CD8-positive, alpha-beta memory T cell (primary cell): ENCODE results near the gene TRMT112. TPM values are rescaled to one million over a fixed set of nuclear protein-coding genes. Genes with fewer than 3 reads are reported as not detected.

Source experiments
- CTCF ChIA-PET: fragments of 350-600 bp; sonication (Branson Sonifier 250); formaldehyde crosslinking; loops from one replicate; lab custom pipeline; 2021; ENCODE audit warnings: antibody characterized with exemption; lab: Charles Lee
- POLR2A ChIA-PET: fragments of 350-600 bp; sonication (Branson Sonifier 250); formaldehyde crosslinking; loops from one replicate; lab custom pipeline; 2021; ENCODE audit warnings: antibody characterized with exemption; lab: Charles Lee
- DNase-seq, 5 donors: peaks; one replicate each; pipeline versions ENCODE4 v3.0.0 to v3.0.0-alpha.2; 2020 to 2022; ENCODE audit warnings: mixed read lengths in 1 of 5
- H3K27ac ChIP-seq: one replicate; pipeline ENCODE4 v1.7.0; 2013; ENCODE audit warnings: low read depth, mild to moderate bottlenecking, low read length, moderate library complexity
- H3K27me3 ChIP-seq: 2 replicates; pipeline ENCODE4 v1.7.0; 2013; ENCODE audit warnings: low read length, mild to moderate bottlenecking; ENCODE audit not compliant: insufficient read depth, poor library complexity, severe bottlenecking
- H3K36me3 ChIP-seq: 2 replicates; pipeline ENCODE4 v1.7.0; 2013; ENCODE audit warnings: mild to moderate bottlenecking, low read length, moderate library complexity; ENCODE audit not compliant: insufficient read depth
- H3K4me1 ChIP-seq: 2 replicates; pipeline ENCODE4 v1.7.0; 2013; ENCODE audit warnings: mild to moderate bottlenecking, low read length, moderate library complexity; ENCODE audit not compliant: insufficient read depth
- H3K4me3 ChIP-seq: 2 replicates; pipeline ENCODE4 v1.7.0; 2013; ENCODE audit warnings: mild to moderate bottlenecking, low read length
- H3K9me3 ChIP-seq: 2 replicates; pipeline ENCODE4 v1.7.0; 2013; ENCODE audit warnings: mild to moderate bottlenecking, low read length
- H3K27ac Mint-ChIP-seq, 8 donors: one replicate each; pipeline ENCODE4 v1.8.0; 2020 to 2021; ENCODE audit warnings: mixed read lengths in 8 of 8, mild to moderate bottlenecking in 6 of 8, inconsistent platforms in 3 of 8, moderate library complexity in 3 of 8
- H3K27me3 Mint-ChIP-seq, 2 donors: one replicate each; pipeline ENCODE4 v1.8.0; 2020 to 2021; ENCODE audit warnings: mixed read lengths in 2 of 2, mild to moderate bottlenecking in 1 of 2, moderate library complexity in 1 of 2
- H3K36me3 Mint-ChIP-seq, 3 donors: one replicate each; pipeline ENCODE4 v1.8.0; 2020 to 2021; ENCODE audit warnings: mixed read lengths in 3 of 3, inconsistent platforms in 1 of 3, mild to moderate bottlenecking in 1 of 3
- H3K4me1 Mint-ChIP-seq, 3 donors: one replicate each; pipeline ENCODE4 v1.8.0; 2020 to 2021; ENCODE audit warnings: mixed read lengths in 3 of 3, inconsistent platforms in 1 of 3, mild to moderate bottlenecking in 1 of 3
- H3K4me3 Mint-ChIP-seq, 7 donors: one replicate each; pipeline ENCODE4 v1.8.0; 2020 to 2021; ENCODE audit warnings: mixed read lengths in 7 of 7, mild to moderate bottlenecking in 6 of 7, moderate library complexity in 4 of 7, inconsistent platforms in 2 of 7
- H3K9me3 Mint-ChIP-seq, 5 donors: one replicate each; pipeline ENCODE4 v1.8.0; 2020 to 2022; ENCODE audit warnings: mixed read lengths in 5 of 5, mild to moderate bottlenecking in 3 of 5, moderate library complexity in 2 of 5, inconsistent platforms in 1 of 5
- polyA plus RNA-seq: library from polyadenylated mRNA; unstranded; fragments of 300-500 nt; fragmentation: Illumina TruSeq; gene quantifications from one replicate; pipeline ENCODE4 v1.2.3, GENCODE V29; 2021
- total RNA-seq, 2 experiments: library from RNA; stranded (reverse); gene quantifications; one replicate each; pipeline ENCODE4 v1.2.3, GENCODE V29; 2021

TRMT112 gene
- total and polyA plus RNA-seq, 3 experiments from 2014 or later = 327 to 467 (median 332) TPM

- H3K4me1 Mint-ChIP-seq = peaks cover 24 to 42% (median 30%) of the 10 kb centered on the region in 3 donors
- Histone ChIP-seq H3K9me3 (no peaks in the 10 kb centered on the region), H3K36me3 (peaks cover 7% of the 10 kb centered on the region), H3K27ac (peak overlapping the region; percentile 76), H3K4me3 (peak overlapping the region; percentile 77), H3K4me1 (peaks cover 22% of the 10 kb centered on the region), H3K27me3 (no peaks in the 10 kb centered on the region)
- ChIA-PET POLR2A (interaction anchor here (0.7 to 3.4 kb wide), 3 partner anchors 17 to 178 kb away, joined by 4 to 15 read pairs (median 5); partner anchors contain the start of genes PRDX5 and TRMT112), CTCF (interaction anchor here (0.9 to 2.0 kb wide), 8 partner anchors 11 to 292 kb away, joined by 3 to 8 read pairs (median 6); partner anchors contain the start of genes ESRRA, PRDX5 and TRMT112)
- H3K9me3 Mint-ChIP-seq = no peaks in the 10 kb centered on the region
- H3K27me3 Mint-ChIP-seq = no peaks in the 10 kb centered on the region
- DNase-seq = peak in 1 of 5 donors; percentile 30
- peaks cover 5 to 53% (median 9%) of the 10 kb centered on the region in 3 donors for H3K36me3 Mint-ChIP-seq
- peak overlapping the region; percentile 83 to 94 (median 89) for H3K4me3 Mint-ChIP-seq
- peak overlapping the region; percentile 19 to 96 (median 80) for H3K27ac Mint-ChIP-seq
Observed at GRCh38 chr11:64359712-64360445, 42.5 kb upstream of the TRMT112 start.

GRCh38 chr11:64358907-64359711 lies 41.8 kb upstream of the TRMT112 start, which contains the start of gene RPS6KA4:
TSS of gene RPS6KA4 (plus strand) at chr11:64359162. CDS start at chr11:64359236, 74 bp downstream.
- no peaks in the 10 kb centered on the region for H3K9me3 Mint-ChIP-seq

GRCh38 chr11:64358536-64358906 lies 41.2 kb upstream of the TRMT112 start:
- Histone ChIP-seq H3K9me3 (no peaks in the 10 kb centered on the region), H3K27me3 (no peaks in the 10 kb centered on the region), H3K36me3 (peaks cover 7% of the 10 kb centered on the region), H3K27ac (peak overlapping the region; percentile 70), H3K4me1 (peaks cover 22% of the 10 kb centered on the region), H3K4me3 (peak overlapping the region; percentile 71)
- Mint-ChIP-seq H3K36me3 (peaks cover 0 to 46% (median 9%) of the 10 kb centered on the region in 3 donors), H3K27me3 (no peaks in the 10 kb centered on the region), H3K4me3 (peak overlapping the region; percentile 52 to 73 (median 59)), H3K9me3 (no peaks in the 10 kb centered on the region), H3K4me1 (peaks cover 22 to 42% (median 30%) of the 10 kb centered on the region in 3 donors), H3K27ac (peak overlapping the region in 1 of 8 donors; percentile 85)
- DNase-seq = no peak
- ChIA-PET CTCF (interaction anchor here (1.1 to 1.8 kb wide), 3 partner anchors 16 to 91 kb away, joined by 3 to 6 read pairs (median 3); no protein-coding TSS in a partner anchor), POLR2A (interaction anchor here (1.3 to 3.4 kb wide), 2 partner anchors 16 to 41 kb away, joined by 5 to 15 read pairs; partner anchors contain the start of genes PRDX5 and TRMT112)

More at GRCh38 chr11:64358907-64359711, 41.8 kb upstream of the TRMT112 start, which contains the start of gene RPS6KA4:
- ChIA-PET CTCF (interaction anchor here (0.9 to 1.9 kb wide), 5 partner anchors 27 to 292 kb away, joined by 3 to 8 read pairs (median 6); partner anchors contain the start of genes PRDX5 and TRMT112), POLR2A (interaction anchor here (1.3 to 3.4 kb wide), 2 partner anchors 17 to 42 kb away, joined by 5 to 15 read pairs; partner anchors contain the start of genes PRDX5 and TRMT112)
- Mint-ChIP-seq H3K27ac (peak within 1 kb of the TSS; percentile 19 to 96 (median 80)), H3K4me3 (peak within 1 kb of the TSS; percentile 83 to 94 (median 89)), H3K27me3 (no peaks in the 10 kb centered on the region), H3K4me1 (peaks cover 24 to 42% (median 30%) of the 10 kb centered on the region in 3 donors), H3K36me3 (peaks cover under 1 to 48% (median 9%) of the 10 kb centered on the region in 3 donors)
- no peaks in the 10 kb centered on the region for H3K9me3 ChIP-seq
- peaks cover 7% of the 10 kb centered on the region for H3K36me3 ChIP-seq
- H3K4me1 ChIP-seq = peaks cover 22% of the 10 kb centered on the region
- peak within 1 kb of the TSS; percentile 77 for H3K4me3 ChIP-seq
- H3K27me3 ChIP-seq = no peaks in the 10 kb centered on the region
- peak within 1 kb of the TSS; percentile 76 for H3K27ac ChIP-seq
- DNase-seq = peak; percentile 35 to 61 (median 43)

GRCh38 chr11:64357904-64358535 lies 40.7 kb upstream of the TRMT112 start:
- H3K4me1 ChIP-seq = peaks cover 22% of the 10 kb centered on the region
- ChIA-PET CTCF (interaction anchor here (1.1 to 1.8 kb wide), 4 partner anchors 16 to 91 kb away, joined by 3 to 6 read pairs (median 4); no protein-coding TSS in a partner anchor), POLR2A (interaction anchor here (1.1 to 3.4 kb wide), 2 partner anchors 13 to 41 kb away, joined by 3 to 15 read pairs; partner anchors contain the start of genes PRDX5 and TRMT112)

GRCh38 chr11:64357446-64357845 lies 40.1 kb upstream of the TRMT112 start:
- Mint-ChIP-seq H3K36me3 (peaks cover 0 to 37% (median 5%) of the 10 kb centered on the region in 3 donors), H3K4me3 (peak overlapping the region in 2 of 7 donors; percentile 32 to 52), H3K9me3 (no peaks in the 10 kb centered on the region), H3K27ac (peak overlapping the region in 3 of 8 donors; percentile 10 to 60 (median 44)), H3K4me1 (peaks cover 22 to 42% (median 30%) of the 10 kb centered on the region in 3 donors), H3K27me3 (no peaks in the 10 kb centered on the region)
- POLR2A ChIA-PET = interaction anchor here (1.1 kb wide), 1 partner anchor 13 kb away, joined by 3 read pairs; no protein-coding TSS in a partner anchor
- Histone ChIP-seq H3K36me3 (peaks cover 6% of the 10 kb centered on the region), H3K4me3 (no peak overlapping the region), H3K9me3 (no peaks in the 10 kb centered on the region), H3K27me3 (no peaks in the 10 kb centered on the region), H3K27ac (no peak overlapping the region), H3K4me1 (peaks cover 22% of the 10 kb centered on the region)
- no peak for DNase-seq
- CTCF ChIA-PET = interaction anchor here (1.1 to 1.6 kb wide), 3 partner anchors 15 to 53 kb away, joined by 3 to 6 read pairs (median 5); partner anchors contain the start of gene PRDX5

More at GRCh38 chr11:64357904-64358535, 40.7 kb upstream of the TRMT112 start:
- H3K4me1 Mint-ChIP-seq = peaks cover 22 to 42% (median 30%) of the 10 kb centered on the region in 3 donors
- Histone ChIP-seq H3K36me3 (peaks cover 7% of the 10 kb centered on the region), H3K27me3 (no peaks in the 10 kb centered on the region), H3K27ac (peak overlapping the region; percentile 70), H3K9me3 (no peaks in the 10 kb centered on the region), H3K4me3 (peak overlapping the region; percentile 71)
- no peaks in the 10 kb centered on the region for H3K27me3 Mint-ChIP-seq
- peak in 1 of 5 donors; percentile 60 for DNase-seq
- peak overlapping the region in 5 of 8 donors; percentile 8 to 85 (median 60) for H3K27ac Mint-ChIP-seq
- H3K9me3 Mint-ChIP-seq = no peaks in the 10 kb centered on the region
- peak overlapping the region; percentile 52 to 73 (median 59) for H3K4me3 Mint-ChIP-seq
- peaks cover 0 to 43% (median 7%) of the 10 kb centered on the region in 3 donors for H3K36me3 Mint-ChIP-seq

- peaks cover 0 to 31% (median 3%) of the 10 kb centered on the region in 3 donors for H3K36me3 Mint-ChIP-seq
- H3K9me3 ChIP-seq = no peaks in the 10 kb centered on the region
- no peak overlapping the region for H3K4me3 ChIP-seq
- H3K27me3 ChIP-seq = no peaks in the 10 kb centered on the region
- no peaks in the 10 kb centered on the region for H3K9me3 Mint-ChIP-seq
- DNase-seq = no peak
- peak overlapping the region in 6 of 7 donors; percentile 33 to 67 (median 56) for H3K4me3 Mint-ChIP-seq
- CTCF ChIA-PET = interaction anchor here (1.4 to 1.8 kb wide), 5 partner anchors 12 to 92 kb away, joined by 3 to 6 read pairs (median 5); partner anchors contain the start of gene PRDX5
- no peaks in the 10 kb centered on the region for H3K27me3 Mint-ChIP-seq
- H3K27ac ChIP-seq = no peak overlapping the region
- H3K27ac Mint-ChIP-seq = peak overlapping the region in 7 of 8 donors; percentile 10 to 77 (median 48)
- H3K4me1 ChIP-seq = peaks cover 22% of the 10 kb centered on the region
- H3K36me3 ChIP-seq = no peaks in the 10 kb centered on the region
- peaks cover 22 to 42% (median 25%) of the 10 kb centered on the region in 3 donors for H3K4me1 Mint-ChIP-seq
- POLR2A ChIA-PET = interaction anchor here (0.7 to 1.1 kb wide), 2 partner anchors 12 to 18 kb away, joined by 3 to 4 read pairs; no protein-coding TSS in a partner anchor
Observed at GRCh38 chr11:64356498-64357411, 39.4 kb upstream of the TRMT112 start.
